ENCODE results near the gene SASH3.

SASH3 gene

GRCh38 chrX:129773649-129774458 lies 5.9 kb upstream of the SASH3 start:
- peaks cover 85% of the 10 kb centered on the region for H3K4me1 ChIP-seq (ENCODE audit: low read length)
- H3K9ac ChIP-seq (ENCODE audit: low read length), result peak overlapping the region; percentile 81; the same call in 1 of the 2 replicates
- no peaks in the 10 kb centered on the region for H3K36me3 ChIP-seq (replicated peaks; ENCODE audit: low read depth, low read length)
- no peaks in the 10 kb centered on the region for H4K20me1 ChIP-seq (ENCODE audit: insufficient read depth, low read length)
- peaks cover 12% of the 10 kb centered on the region for H3K79me2 ChIP-seq (ENCODE audit: low read length)
- 0 out of 2 replicates have a peak overlapping the region, but pooled peaks have one; percentile 32 for H3K4me3 ChIP-seq (ENCODE audit: low read length)
- H2AFZ ChIP-seq (ENCODE audit: low read depth, low read length), result no peak overlapping the region
- TF ChIP-seq CTCF (IDR thresholded peaks at IDR 0.05; ENCODE audit: low read depth, low read length) (no peak), EZH2phosphoT487 (IDR thresholded peaks at IDR 0.05; ENCODE audit: low read depth) (no peak)
- H3K27me3 ChIP-seq (ENCODE audit: low read depth, low read length), result no peaks in the 10 kb centered on the region
- peak overlapping the region; percentile 33; the same call in 1 of the 2 replicates for H3K4me2 ChIP-seq (ENCODE audit: low read length)
- peak overlapping the region; percentile 100 for H3K27ac ChIP-seq (ENCODE audit: low read length)
- H3K9me3 ChIP-seq (ENCODE audit: insufficient read depth, low read length), result no peaks in the 10 kb centered on the region

- Histone ChIP-seq H3K9me3 (ENCODE audit: insufficient read depth, low read length) (no peaks in the 10 kb centered on the region), H3K4me1 (ENCODE audit: low read length) (peaks cover 78% of the 10 kb centered on the region), H4K20me1 (ENCODE audit: insufficient read depth, low read length) (peaks cover 6% of the 10 kb centered on the region; the same call in 1 of the 2 replicates), H3K9ac (ENCODE audit: low read length) (peak overlapping the region; percentile 85), H3K79me2 (ENCODE audit: low read length) (peaks cover 45% of the 10 kb centered on the region), H3K36me3 (replicated peaks; ENCODE audit: low read depth, low read length) (peaks cover 6% of the 10 kb centered on the region), H3K27me3 (ENCODE audit: low read depth, low read length) (no peaks in the 10 kb centered on the region), H3K27ac (ENCODE audit: low read length) (peak overlapping the region; percentile 93), H3K4me2 (ENCODE audit: low read length) (peak overlapping the region; percentile 96), H2AFZ (ENCODE audit: low read depth, low read length) (peak overlapping the region; percentile 65), H3K4me3 (ENCODE audit: low read length) (peak overlapping the region; percentile 78)
- TF ChIP-seq EZH2phosphoT487 (IDR thresholded peaks at IDR 0.05; ENCODE audit: low read depth) (no peak), CTCF (IDR thresholded peaks at IDR 0.05; ENCODE audit: low read depth, low read length) (no peak)
Measured at GRCh38 chrX:129777218-129778030, 2.3 kb upstream of the SASH3 start.

- H3K4me3 ChIP-seq (ENCODE audit: low read length), result peak overlapping the region; percentile 91
- no peak for TF ChIP-seq CTCF (IDR thresholded peaks at IDR 0.05; ENCODE audit: low read depth, low read length)
- peak overlapping the region; percentile 93 for H3K27ac ChIP-seq (ENCODE audit: low read length)
- peak overlapping the region; percentile 98 for H3K9ac ChIP-seq (ENCODE audit: low read length)
- no peak overlapping the region for H2AFZ ChIP-seq (ENCODE audit: low read depth, low read length)
- H4K20me1 ChIP-seq (ENCODE audit: insufficient read depth, low read length), result peaks cover 24% of the 10 kb centered on the region
- H3K27me3 ChIP-seq (ENCODE audit: low read depth, low read length), result no peaks in the 10 kb centered on the region
- peaks cover 24% of the 10 kb centered on the region for H3K36me3 ChIP-seq (replicated peaks; ENCODE audit: low read depth, low read length)
- peaks cover 79% of the 10 kb centered on the region for H3K4me1 ChIP-seq (ENCODE audit: low read length)
- H3K79me2 ChIP-seq (ENCODE audit: low read length), result peaks cover 63% of the 10 kb centered on the region
- H3K4me2 ChIP-seq (ENCODE audit: low read length), result peak overlapping the region; percentile 77
- no peaks in the 10 kb centered on the region for H3K9me3 ChIP-seq (ENCODE audit: insufficient read depth, low read length)
Measured at GRCh38 chrX:129779086-129779672, 570 bp upstream of the SASH3 start.

Measured in OCI-LY3 (cell line).